ENCODE results near the gene PTOV1. TPM values are rescaled to one million over a fixed set of nuclear protein-coding genes. Genes with fewer than 3 reads are reported as not detected.
A peak's percentile ranks its signal among the peaks of the same experiment; 100 is the strongest.

PTOV1 gene
- total and polyA plus RNA-seq, 10 of the 15 experiments (the other 5 are each of a cell fraction or from before 2014, with no cell fraction given): 3.2 to 83.5 (median 22.3) TPM

DNA sequence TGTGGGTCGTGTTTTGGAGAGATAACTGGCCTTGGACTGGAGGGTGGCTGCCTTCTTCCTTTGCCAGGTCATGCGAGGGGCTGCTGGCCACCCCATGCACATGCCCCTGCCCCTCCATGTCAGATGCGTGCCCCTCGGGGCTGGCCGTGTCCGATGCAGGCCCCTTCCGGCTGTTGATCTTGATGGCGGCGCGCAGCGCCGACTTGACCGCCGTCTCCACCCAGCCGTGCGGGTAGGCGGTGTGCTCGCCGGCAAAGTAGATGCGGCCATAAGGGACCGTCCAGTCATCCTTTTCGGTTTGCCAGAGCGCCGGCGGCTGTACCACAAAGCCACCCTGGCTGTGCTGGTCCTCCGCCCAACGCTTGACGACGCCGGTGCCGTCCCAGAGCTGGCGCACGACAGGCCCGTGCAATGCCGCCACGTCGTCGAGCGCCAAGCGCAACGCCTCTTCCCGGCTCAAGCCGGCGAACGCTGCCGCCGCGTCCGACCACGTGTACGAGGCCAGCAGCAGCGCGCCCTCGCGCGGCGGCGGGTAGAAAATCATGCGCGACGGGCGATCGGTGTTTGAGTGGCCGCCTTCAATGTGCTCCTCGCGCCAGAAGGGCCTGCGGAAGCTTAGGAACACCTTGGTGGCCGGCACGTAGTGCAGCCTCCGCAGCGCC, 38.9 kb downstream of the PTOV1 start:
- ChIA-PET CTCF (interaction anchor here (0.8 to 1.1 kb wide), 7 partner anchors 13 to 81 kb away, joined by 3 to 7 read pairs (median 4); partner anchors contain the start of genes AKT1S1, ATF5, NUP62 and TBC1D17), POLR2A (interaction anchor here (0.6 to 3.6 kb wide), 10 partner anchors 8 to 529 kb away, joined by 3 to 33 read pairs (median 4); partner anchors contain the start of genes AKT1S1, ATF5, NUP62 and SPIB), RAD21 (ENCODE audit: unreplicated experiment) (interaction anchor here (0.7 to 2.5 kb wide), 7 partner anchors 17 to 123 kb away, joined by 3 to 14 read pairs (median 5); partner anchors contain the start of genes AP2A1, ATF5, NUP62 and PTOV1), SMC1A (ENCODE audit: uncharacterized antibody, unreplicated experiment) (interaction anchor here (0.8 to 3.1 kb wide), 3 partner anchors 12 to 39 kb away, joined by 4 to 15 read pairs (median 5); partner anchors contain the start of genes ATF5 and NUP62)
- Histone ChIP-seq H3K27ac (ENCODE audit: control insufficient read depth, insufficient read depth) (peak overlapping the region; percentile 18; the same call in 1 of the 2 replicates), H2AFZ (ENCODE audit: control insufficient read depth, low read depth, low read length) (peak overlapping the region; percentile 63), H3K36me3 (ENCODE audit: control insufficient read depth in 2 of 2, insufficient read depth in 2 of 2, low read length in 1 of 2) (peaks cover 0 to 9% of the 10 kb centered on the region in 2 experiments; a peak in 3 of 4 replicates), H3K4me3 (peak overlapping the region; percentile 53; the same call in 1 of the 2 replicates), H4K20me1 (ENCODE audit: control insufficient read depth, insufficient read depth) (no peaks in the 10 kb centered on the region), H3K9me3 (replicated peaks; ENCODE audit: control insufficient read depth, insufficient read depth, low read length) (no peaks in the 10 kb centered on the region; the same call in 2 of the 3 replicates), H3K4me1 (ENCODE audit: control insufficient read depth, insufficient read depth, low read length) (peaks cover 25% of the 10 kb centered on the region), H3K9ac (ENCODE audit: control insufficient read depth, insufficient read depth, low read length) (no peak overlapping the region), H3K4me2 (ENCODE audit: control insufficient read depth, insufficient read depth) (peak overlapping the region; percentile 84), H3K27me3 (replicated peaks in 1 of 2; ENCODE audit: control insufficient read depth in 2 of 2, insufficient read depth in 2 of 2, low read length in 1 of 2) (no peaks in the 10 kb centered on the region), H3K79me2 (ENCODE audit: control insufficient read depth, insufficient read depth, low read length) (peaks cover 28% of the 10 kb centered on the region)
- no TSS peak for BruUV-seq (replicated peaks)
- no peak for DNase-seq (ENCODE audit: low read depth, low spot score)
- intact Hi-C loops (cut with micrococcal nuclease; ENCODE audit: unreplicated experiment): loop anchor here (1.0 kb wide), 1 partner anchor 13 kb away; the partner anchor contains the start of genes AKT1S1 and TBC1D17
- peak; percentile 27 for FAIRE-seq
- ATAC-seq: peak; percentile 31
- in situ Hi-C loops (cut with MboI): loop anchor here (25.0 kb wide), 1 partner anchor 1253 kb away; the partner anchor contains the start of genes CA11 and DBP
- WGBS (ENCODE audit: insufficient coverage, insufficient replicate concordance, low lambda C conversion rate, missing lambda C conversion rate): 40% methylated on average over 71 of the region's 71 CpGs
- TF ChIP-seq RAD21 (IDR thresholded peaks at IDR 0.05; ENCODE audit: insufficient read depth, low read depth, low read length) (peak; percentile 40), SMARCA5 (IDR thresholded peaks at IDR 0.05) (peak; percentile 69; the same call in 1 of the 2 replicates), CHD1 (IDR thresholded peaks at IDR 0.05; ENCODE audit: low read depth, low read length) (no peak), NR2F1 (conservative IDR thresholded peaks at IDR 0.05) (0 out of 2 replicates have a peak, but pooled peaks have one; percentile 29), SMC3 (IDR thresholded peaks at IDR 0.05; ENCODE audit: borderline replicate concordance, low read length) (peak; percentile 38; the same call in 1 of the 2 replicates), CREM (IDR thresholded peaks at IDR 0.05; ENCODE audit: low read depth) (peak; percentile 38; the same call in 1 of the 2 replicates), LARP7 (IDR thresholded peaks at IDR 0.05) (peak; percentile 91), YY1 (IDR thresholded peaks at IDR 0.05; ENCODE audit: low read depth, low read length) (peak; percentile 54; the same call in 1 of the 2 replicates), GATAD2B (conservative IDR thresholded peaks at IDR 0.05; ENCODE audit: low read depth) (peak; percentile 88), RB1 (IDR thresholded peaks at IDR 0.05; ENCODE audit: borderline replicate concordance) (peak; percentile 83; the same call in 1 of the 2 replicates), TAF1 (IDR thresholded peaks at IDR 0.05; ENCODE audit: borderline replicate concordance, low read depth, low read length) (no peak)
- TF ChIP-seq, protein P1, sequence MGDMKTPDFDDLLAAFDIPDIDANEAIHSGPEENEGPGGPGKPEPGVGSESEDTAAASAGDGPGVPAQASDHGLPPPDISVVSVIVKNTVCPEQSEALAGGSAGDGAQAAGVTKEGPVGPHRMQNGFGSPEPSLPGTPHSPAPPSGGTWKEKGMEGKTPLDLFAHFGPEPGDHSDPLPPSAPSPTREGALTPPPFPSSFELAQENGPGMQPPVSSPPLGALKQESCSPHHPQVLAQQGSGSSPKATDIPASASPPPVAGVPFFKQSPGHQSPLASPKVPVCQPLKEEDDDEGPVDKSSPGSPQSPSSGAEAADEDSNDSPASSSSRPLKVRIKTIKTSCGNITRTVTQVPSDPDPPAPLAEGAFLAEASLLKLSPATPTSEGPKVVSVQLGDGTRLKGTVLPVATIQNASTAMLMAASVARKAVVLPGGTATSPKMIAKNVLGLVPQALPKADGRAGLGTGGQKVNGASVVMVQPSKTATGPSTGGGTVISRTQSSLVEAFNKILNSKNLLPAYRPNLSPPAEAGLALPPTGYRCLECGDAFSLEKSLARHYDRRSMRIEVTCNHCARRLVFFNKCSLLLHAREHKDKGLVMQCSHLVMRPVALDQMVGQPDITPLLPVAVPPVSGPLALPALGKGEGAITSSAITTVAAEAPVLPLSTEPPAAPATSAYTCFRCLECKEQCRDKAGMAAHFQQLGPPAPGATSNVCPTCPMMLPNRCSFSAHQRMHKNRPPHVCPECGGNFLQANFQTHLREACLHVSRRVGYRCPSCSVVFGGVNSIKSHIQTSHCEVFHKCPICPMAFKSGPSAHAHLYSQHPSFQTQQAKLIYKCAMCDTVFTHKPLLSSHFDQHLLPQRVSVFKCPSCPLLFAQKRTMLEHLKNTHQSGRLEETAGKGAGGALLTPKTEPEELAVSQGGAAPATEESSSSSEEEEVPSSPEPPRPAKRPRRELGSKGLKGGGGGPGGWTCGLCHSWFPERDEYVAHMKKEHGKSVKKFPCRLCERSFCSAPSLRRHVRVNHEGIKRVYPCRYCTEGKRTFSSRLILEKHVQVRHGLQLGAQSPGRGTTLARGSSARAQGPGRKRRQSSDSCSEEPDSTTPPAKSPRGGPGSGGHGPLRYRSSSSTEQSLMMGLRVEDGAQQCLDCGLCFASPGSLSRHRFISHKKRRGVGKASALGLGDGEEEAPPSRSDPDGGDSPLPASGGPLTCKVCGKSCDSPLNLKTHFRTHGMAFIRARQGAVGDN (IDR thresholded peaks at IDR 0.05): peak; percentile 98
- TF ChIP-seq, protein P2, sequence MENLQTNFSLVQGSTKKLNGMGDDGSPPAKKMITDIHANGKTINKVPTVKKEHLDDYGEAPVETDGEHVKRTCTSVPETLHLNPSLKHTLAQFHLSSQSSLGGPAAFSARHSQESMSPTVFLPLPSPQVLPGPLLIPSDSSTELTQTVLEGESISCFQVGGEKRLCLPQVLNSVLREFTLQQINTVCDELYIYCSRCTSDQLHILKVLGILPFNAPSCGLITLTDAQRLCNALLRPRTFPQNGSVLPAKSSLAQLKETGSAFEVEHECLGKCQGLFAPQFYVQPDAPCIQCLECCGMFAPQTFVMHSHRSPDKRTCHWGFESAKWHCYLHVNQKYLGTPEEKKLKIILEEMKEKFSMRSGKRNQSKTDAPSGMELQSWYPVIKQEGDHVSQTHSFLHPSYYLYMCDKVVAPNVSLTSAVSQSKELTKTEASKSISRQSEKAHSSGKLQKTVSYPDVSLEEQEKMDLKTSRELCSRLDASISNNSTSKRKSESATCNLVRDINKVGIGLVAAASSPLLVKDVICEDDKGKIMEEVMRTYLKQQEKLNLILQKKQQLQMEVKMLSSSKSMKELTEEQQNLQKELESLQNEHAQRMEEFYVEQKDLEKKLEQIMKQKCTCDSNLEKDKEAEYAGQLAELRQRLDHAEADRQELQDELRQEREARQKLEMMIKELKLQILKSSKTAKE (IDR thresholded peaks at IDR 0.05; ENCODE audit: low read depth, poor library complexity, severe bottlenecking): no peak
- TF ChIP-seq, protein P3, sequence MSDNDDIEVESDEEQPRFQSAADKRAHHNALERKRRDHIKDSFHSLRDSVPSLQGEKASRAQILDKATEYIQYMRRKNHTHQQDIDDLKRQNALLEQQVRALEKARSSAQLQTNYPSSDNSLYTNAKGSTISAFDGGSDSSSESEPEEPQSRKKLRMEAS (IDR thresholded peaks at IDR 0.05; ENCODE audit: low read depth, low read length): peak; percentile 98
- TF ChIP-seq, protein P4, sequence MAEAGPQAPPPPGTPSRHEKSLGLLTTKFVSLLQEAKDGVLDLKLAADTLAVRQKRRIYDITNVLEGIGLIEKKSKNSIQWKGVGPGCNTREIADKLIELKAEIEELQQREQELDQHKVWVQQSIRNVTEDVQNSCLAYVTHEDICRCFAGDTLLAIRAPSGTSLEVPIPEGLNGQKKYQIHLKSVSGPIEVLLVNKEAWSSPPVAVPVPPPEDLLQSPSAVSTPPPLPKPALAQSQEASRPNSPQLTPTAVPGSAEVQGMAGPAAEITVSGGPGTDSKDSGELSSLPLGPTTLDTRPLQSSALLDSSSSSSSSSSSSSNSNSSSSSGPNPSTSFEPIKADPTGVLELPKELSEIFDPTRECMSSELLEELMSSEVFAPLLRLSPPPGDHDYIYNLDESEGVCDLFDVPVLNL (IDR thresholded peaks at IDR 0.05; ENCODE audit: low read depth, low read length): 0 out of 2 replicates have a peak, but pooled peaks have one; percentile 49

Measured in GM12878 (cell line).